SK-N-SH (cell line): ENCODE results near the gene IRGC. TPM values are rescaled to one million over a fixed set of nuclear protein-coding genes. Genes with fewer than 3 reads are reported as not detected.
A peak's percentile ranks its signal among the peaks of the same experiment; 100 is the strongest.

Experiments
- CTCF ChIA-PET: fragments of 300-600, 350-600 bp; formaldehyde crosslinking; extraction: SDS; loops from one replicate; lab custom pipeline; 2021; lab: Yijun Ruan, JAX
- POLR2A ChIA-PET: fragments of 350-600 bp; sonication (Branson Sonifier 250); formaldehyde crosslinking; extraction: SDS; loops from one replicate; lab custom pipeline; 2020; ENCODE audit warnings: antibody characterized with exemption, inconsistent platforms; lab: Yijun Ruan, JAX
- DNase-seq: peaks from one replicate; pipeline ENCODE4 v3.0.0; 2012
- H2AFZ ChIP-seq: fragments of 200-600 bp; sonication (generic); 2 replicates; pipeline ENCODE4 v1.8.1; 2016; ENCODE audit warnings: antibody characterized with exemption, mild to moderate bottlenecking, low read depth
- H3F3A ChIP-seq: fragments of 200-600 bp; sonication (generic); replicated peaks from 2 replicates; pipeline ENCODE3; 2016; ENCODE audit warnings: antibody characterized with exemption, mild to moderate bottlenecking; ENCODE audit not compliant: insufficient read depth
- H3K27ac ChIP-seq, 2 experiments: fragments of 200-500 bp in 1 of 2; fragments of 200-600 bp in 1 of 2; sonication (Bioruptor generic) in 1 of 2; sonication (generic), shearing (Covaris generic) in 1 of 2; 2 replicates each; pipeline versions ENCODE4 v1.5.1 to v1.6.1; 2014 to 2016; ENCODE audit warnings: low read depth in 2 of 2, inconsistent platforms in 1 of 2, low read length in 1 of 2, mild to moderate bottlenecking in 1 of 2, mixed read lengths in 1 of 2
- H3K27me3 ChIP-seq: fragments of 200-600 bp; sonication (generic), shearing (Covaris generic); 2 replicates; pipeline ENCODE4 v1.6.1; 2016; ENCODE audit warnings: mixed run types; ENCODE audit not compliant: insufficient read depth
- H3K36me3 ChIP-seq, 2 experiments: fragments of 200-500 bp in 1 of 2; fragments of 200-600 bp in 1 of 2; sonication (Bioruptor generic) in 1 of 2; sonication (generic) in 1 of 2; replicated peaks in 1 of 2; 2 replicates each; pipeline versions ENCODE3 to v1.5.1; 2014 to 2016; ENCODE audit warnings: low read length in 1 of 2, mild to moderate bottlenecking in 1 of 2; ENCODE audit not compliant: insufficient read depth in 2 of 2, control insufficient read depth in 1 of 2
- H3K4me1 ChIP-seq, 2 experiments: fragments of 200-500 bp in 1 of 2; fragments of 200-600 bp in 1 of 2; sonication (Bioruptor generic) in 1 of 2; sonication (generic), shearing (Covaris generic) in 1 of 2; 2 replicates each; pipeline versions ENCODE4 v1.5.1 to v1.6.1; 2014 to 2016; ENCODE audit warnings: low read depth in 1 of 2, low read length in 1 of 2, mixed run types in 1 of 2; ENCODE audit not compliant: insufficient read depth in 2 of 2, control insufficient read depth in 1 of 2
- H3K4me2 ChIP-seq: fragments of 200-600 bp; sonication (generic), shearing (Covaris generic); 2 replicates; pipeline ENCODE4 v1.6.1; 2017; ENCODE audit warnings: mixed run types
- H3K4me3 ChIP-seq, 2 experiments: fragments of 200-500 bp in 1 of 2; fragments of 200-600 bp in 1 of 2; sonication (Bioruptor generic) in 1 of 2; sonication (generic), shearing (Covaris generic) in 1 of 2; 2 replicates each; pipeline versions ENCODE4 v1.5.1 to v1.8.1; 2014 to 2016; ENCODE audit warnings: low read depth in 2 of 2, inconsistent platforms in 1 of 2, low read length in 1 of 2, mild to moderate bottlenecking in 1 of 2, mixed read lengths in 1 of 2, moderate library complexity in 1 of 2
- H3K79me2 ChIP-seq: fragments of 200-600 bp; sonication (generic); 2 replicates; pipeline ENCODE4 v1.8.1; 2017; ENCODE audit warnings: mild to moderate bottlenecking; ENCODE audit not compliant: insufficient read depth
- H3K9ac ChIP-seq: fragments of 200-600 bp; sonication (generic); 2 replicates; pipeline ENCODE4 v1.6.1; 2017; ENCODE audit warnings: mixed run types
- H3K9me2 ChIP-seq: fragments of 200-600 bp; sonication (generic); 2 replicates; pipeline ENCODE4 v1.6.1; 2017; ENCODE audit warnings: mixed run types
- H3K9me3 ChIP-seq: fragments of 200-600 bp; sonication (generic); 2 replicates; pipeline ENCODE4 v1.6.1; 2017; ENCODE audit warnings: mixed run types, mild to moderate bottlenecking, moderate library complexity
- H4K20me1 ChIP-seq: fragments of 200-600 bp; sonication (generic); 2 replicates; pipeline ENCODE4 v1.6.1; 2017; ENCODE audit warnings: mild to moderate bottlenecking, mixed run types; ENCODE audit not compliant: insufficient read depth
- EP300 ChIP-seq, 2 experiments: IDR thresholded peaks; 2 replicates each; pipeline versions ENCODE4 v1.4.0 to v1.6.1; 2012; ENCODE audit warnings: borderline replicate concordance in 1 of 2, low read depth in 1 of 2, low read length in 1 of 2
- FOSL2 ChIP-seq: IDR thresholded peaks from 2 replicates; pipeline ENCODE4 v1.4.0; 2012; ENCODE audit warnings: low read depth, mild to moderate bottlenecking, moderate library complexity, borderline replicate concordance
- GABPA ChIP-seq: IDR thresholded peaks from 2 replicates; pipeline ENCODE4 v1.4.0; 2012; ENCODE audit warnings: low read depth, mild to moderate bottlenecking
- MXI1 ChIP-seq: IDR thresholded peaks from 2 replicates; pipeline ENCODE4 v1.6.1; 2012; ENCODE audit warnings: mild to moderate bottlenecking, low read depth, low read length, improper control_type of control experiment
- NFIC ChIP-seq: IDR thresholded peaks from 2 replicates; pipeline ENCODE4 v1.4.0; 2012; ENCODE audit warnings: borderline replicate concordance
- RFX5 ChIP-seq: IDR thresholded peaks from 2 replicates; pipeline ENCODE4 v1.6.1; 2012; ENCODE audit warnings: mild to moderate bottlenecking, improper control_type of control experiment, low read length
- SMC3 ChIP-seq: IDR thresholded peaks from 2 replicates; pipeline ENCODE4 v1.6.1; 2012; ENCODE audit warnings: low read depth, low read length, improper control_type of control experiment
- TAF1 ChIP-seq: IDR thresholded peaks from 2 replicates; pipeline ENCODE4 v1.6.1; 2012; ENCODE audit warnings: low read depth, mild to moderate bottlenecking, low read length, moderate library complexity, borderline replicate concordance
- TEAD4 ChIP-seq: IDR thresholded peaks from 2 replicates; pipeline ENCODE4 v1.4.0; 2012; ENCODE audit warnings: mild to moderate bottlenecking, borderline replicate concordance; ENCODE audit not compliant: insufficient read depth
- WGBS: methylation state at CpG from one replicate; pipeline ENCODE4 v1.1.6; 2017; ENCODE audit warnings: low lambda C conversion rate; 5-methylcytosine and 5-hydroxymethylcytosine counted together
- polyA plus RNA-seq, 3 experiments: library from polyadenylated mRNA; depleted of rRNA; stranded (reverse); fragments of >200 nt; gene quantifications; 2 replicates each; pipeline ENCODE4 v1.2.3, GENCODE V29; 2012
- TF ChIP-seq, protein P1 (sequence below): fragments of 200-600 bp; sonication (generic); IDR thresholded peaks from 2 replicates; pipeline ENCODE4 v1.6.1; 2017; ENCODE audit warnings: antibody characterized with exemption, mild to moderate bottlenecking, moderate library complexity

The IRGC gene
- polyA plus RNA-seq, 1 of the 3 experiments (the other 2 are of a cell fraction): not detected

DNA sequence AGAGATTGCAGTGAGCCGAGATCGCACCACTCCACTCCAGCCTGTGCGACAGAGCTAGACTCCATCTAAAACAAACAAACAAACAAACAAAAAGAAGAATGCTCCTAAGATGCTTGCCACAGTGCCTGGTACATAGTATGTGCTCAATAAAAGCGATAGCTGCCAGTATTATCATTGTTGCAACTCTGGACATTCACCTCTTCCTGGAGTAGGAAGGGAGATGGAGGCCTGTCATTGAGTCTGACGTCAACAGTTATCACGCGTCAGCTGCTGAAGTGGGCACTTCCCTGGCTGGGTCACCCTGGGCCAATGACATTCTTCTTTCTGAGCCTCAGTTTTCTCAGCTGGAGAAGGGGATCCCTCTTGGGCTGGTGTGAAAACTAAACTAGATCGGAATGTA, 41.7 kb upstream of the IRGC start:
- Histone ChIP-seq H3K4me1 (peaks cover 4 to 9% of the 10 kb centered on the region in 2 experiments; a peak in 2 of 4 replicates), H3K79me2 (peaks cover 7% of the 10 kb centered on the region; the same call in 1 of the 2 replicates), H3K27me3 (no peaks in the 10 kb centered on the region), H3K4me2 (no peak overlapping the region), H2AFZ (no peak overlapping the region), H3K9ac (no peak overlapping the region), H3K27ac (no peak overlapping the region), H3K4me3 (no peak overlapping the region), H3F3A (peaks cover 29% of the 10 kb centered on the region), H4K20me1 (no peaks in the 10 kb centered on the region), H3K36me3 (no peaks in the 10 kb centered on the region), H3K9me2 (no peaks in the 10 kb centered on the region), H3K9me3 (no peaks in the 10 kb centered on the region)
- POLR2A ChIA-PET: no interaction called here
- DNase-seq: no peak
- 92% methylated on average over 8 of the region's 8 CpGs for WGBS
- CTCF ChIA-PET: no interaction called here
- TF ChIP-seq SMC3 (no peak), RFX5 (no peak), GABPA (no peak), EP300 (IDR thresholded peaks at IDR 0.05; ENCODE audit: borderline replicate concordance in 1 of 2, low read depth in 1 of 2, low read length in 1 of 2) (no peak)
- TF ChIP-seq, protein P1, sequence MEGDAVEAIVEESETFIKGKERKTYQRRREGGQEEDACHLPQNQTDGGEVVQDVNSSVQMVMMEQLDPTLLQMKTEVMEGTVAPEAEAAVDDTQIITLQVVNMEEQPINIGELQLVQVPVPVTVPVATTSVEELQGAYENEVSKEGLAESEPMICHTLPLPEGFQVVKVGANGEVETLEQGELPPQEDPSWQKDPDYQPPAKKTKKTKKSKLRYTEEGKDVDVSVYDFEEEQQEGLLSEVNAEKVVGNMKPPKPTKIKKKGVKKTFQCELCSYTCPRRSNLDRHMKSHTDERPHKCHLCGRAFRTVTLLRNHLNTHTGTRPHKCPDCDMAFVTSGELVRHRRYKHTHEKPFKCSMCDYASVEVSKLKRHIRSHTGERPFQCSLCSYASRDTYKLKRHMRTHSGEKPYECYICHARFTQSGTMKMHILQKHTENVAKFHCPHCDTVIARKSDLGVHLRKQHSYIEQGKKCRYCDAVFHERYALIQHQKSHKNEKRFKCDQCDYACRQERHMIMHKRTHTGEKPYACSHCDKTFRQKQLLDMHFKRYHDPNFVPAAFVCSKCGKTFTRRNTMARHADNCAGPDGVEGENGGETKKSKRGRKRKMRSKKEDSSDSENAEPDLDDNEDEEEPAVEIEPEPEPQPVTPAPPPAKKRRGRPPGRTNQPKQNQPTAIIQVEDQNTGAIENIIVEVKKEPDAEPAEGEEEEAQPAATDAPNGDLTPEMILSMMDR: no peak

DNA sequence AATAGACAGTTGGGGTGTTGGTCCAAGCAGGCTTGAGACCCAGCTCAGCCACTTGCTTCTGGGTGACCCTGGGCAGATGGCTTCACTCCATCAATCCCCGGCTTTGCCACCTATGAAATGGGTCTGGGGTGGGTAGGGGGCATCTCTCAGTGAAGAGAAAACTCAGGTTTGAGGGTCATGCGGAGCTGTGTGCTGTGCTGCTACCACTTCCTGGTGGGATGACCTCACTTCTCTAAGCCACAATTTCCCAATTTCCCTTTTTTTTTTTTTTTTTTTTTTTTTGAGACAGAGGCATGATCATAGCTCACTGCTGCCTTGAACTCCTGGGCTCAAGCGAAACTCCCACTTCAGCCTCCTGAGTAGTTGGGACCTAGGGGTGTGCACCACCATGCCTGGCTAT, 41.3 kb upstream of the IRGC start:
- no peak for DNase-seq

DNA sequence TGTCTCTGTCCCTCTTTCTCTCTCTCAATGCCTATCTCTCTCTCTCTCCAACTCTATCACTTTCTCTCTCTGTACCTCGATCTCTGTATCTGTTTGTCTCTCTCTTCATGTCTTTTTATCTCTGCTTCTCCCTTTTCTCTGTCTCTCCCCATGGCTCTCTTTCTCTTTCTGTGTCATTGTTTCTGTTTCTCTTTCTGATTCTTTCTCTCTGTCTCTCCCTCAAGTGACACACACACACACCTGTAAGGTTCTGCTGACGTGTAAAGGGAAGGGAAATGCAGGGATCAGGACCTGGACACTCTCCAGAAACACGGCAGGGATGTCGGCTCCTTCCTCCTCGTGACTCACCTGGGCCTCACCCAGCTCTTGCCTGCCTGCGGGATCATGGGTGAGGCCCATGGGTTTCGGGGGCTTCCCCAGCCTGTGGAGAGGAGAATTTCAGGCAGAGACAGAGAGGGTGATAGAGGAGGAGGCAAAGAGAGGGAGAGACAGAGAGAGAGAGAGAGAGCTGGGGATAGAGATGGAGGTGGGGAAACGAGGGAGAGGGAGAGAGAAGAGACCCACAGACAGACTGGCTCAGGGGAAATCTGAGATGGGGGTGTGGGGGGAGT, 40.5 kb upstream of the IRGC start:
- no peaks in the 10 kb centered on the region for H3K9me2 ChIP-seq
- H3K9me3 ChIP-seq: no peaks in the 10 kb centered on the region
- POLR2A ChIA-PET: no interaction called here
- H3K4me3 ChIP-seq: no peak overlapping the region
- H3K27ac ChIP-seq: no peak overlapping the region
- DNase-seq: no peak
- peak; percentile 32; the same call in 1 of the 2 replicates for TF ChIP-seq FOSL2
- TF ChIP-seq NFIC: peak; percentile 29; the same call in 1 of the 2 replicates
- no peak for TF ChIP-seq TEAD4
- no peaks in the 10 kb centered on the region for H3K27me3 ChIP-seq
- 16% methylated on average over 8 of the region's 8 CpGs for WGBS
- H3F3A ChIP-seq: peaks cover 17% of the 10 kb centered on the region
- no peaks in the 10 kb centered on the region for H4K20me1 ChIP-seq
- peak overlapping the region; percentile 52 for H3K4me2 ChIP-seq
- H2AFZ ChIP-seq: peak overlapping the region; percentile 48; the same call in 1 of the 2 replicates
- H3K9ac ChIP-seq: peak overlapping the region; percentile 17; the same call in 1 of the 2 replicates
- H3K36me3 ChIP-seq: no peaks in the 10 kb centered on the region
- CTCF ChIA-PET: no interaction called here
- H3K79me2 ChIP-seq: no peaks in the 10 kb centered on the region
- peaks cover 0 to 7% of the 10 kb centered on the region in 2 experiments; a peak in 1 of 4 replicates for H3K4me1 ChIP-seq

More for the DNA sequence above, 41.3 kb upstream of the IRGC start:
- Histone ChIP-seq H3F3A (peaks cover 25% of the 10 kb centered on the region), H3K27me3 (no peaks in the 10 kb centered on the region), H3K9me2 (no peaks in the 10 kb centered on the region), H3K4me1 (peaks cover 4 to 9% of the 10 kb centered on the region in 2 experiments; a peak in 2 of 4 replicates), H3K27ac (no peak overlapping the region), H3K9me3 (no peaks in the 10 kb centered on the region), H3K79me2 (peaks cover 4% of the 10 kb centered on the region; the same call in 1 of the 2 replicates), H3K4me3 (no peak overlapping the region), H3K4me2 (peak overlapping the region; percentile 52; the same call in 1 of the 2 replicates), H3K36me3 (no peaks in the 10 kb centered on the region), H3K9ac (no peak overlapping the region), H4K20me1 (no peaks in the 10 kb centered on the region), H2AFZ (no peak overlapping the region)
- TF ChIP-seq TAF1 (no peak), MXI1 (no peak)
- POLR2A ChIA-PET: no interaction called here
- 73% methylated on average over 3 of the region's 3 CpGs for WGBS
- CTCF ChIA-PET: no interaction called here
